ENCODE measurements around the gene IRAK1.

- TF ChIP-seq, protein P1, sequence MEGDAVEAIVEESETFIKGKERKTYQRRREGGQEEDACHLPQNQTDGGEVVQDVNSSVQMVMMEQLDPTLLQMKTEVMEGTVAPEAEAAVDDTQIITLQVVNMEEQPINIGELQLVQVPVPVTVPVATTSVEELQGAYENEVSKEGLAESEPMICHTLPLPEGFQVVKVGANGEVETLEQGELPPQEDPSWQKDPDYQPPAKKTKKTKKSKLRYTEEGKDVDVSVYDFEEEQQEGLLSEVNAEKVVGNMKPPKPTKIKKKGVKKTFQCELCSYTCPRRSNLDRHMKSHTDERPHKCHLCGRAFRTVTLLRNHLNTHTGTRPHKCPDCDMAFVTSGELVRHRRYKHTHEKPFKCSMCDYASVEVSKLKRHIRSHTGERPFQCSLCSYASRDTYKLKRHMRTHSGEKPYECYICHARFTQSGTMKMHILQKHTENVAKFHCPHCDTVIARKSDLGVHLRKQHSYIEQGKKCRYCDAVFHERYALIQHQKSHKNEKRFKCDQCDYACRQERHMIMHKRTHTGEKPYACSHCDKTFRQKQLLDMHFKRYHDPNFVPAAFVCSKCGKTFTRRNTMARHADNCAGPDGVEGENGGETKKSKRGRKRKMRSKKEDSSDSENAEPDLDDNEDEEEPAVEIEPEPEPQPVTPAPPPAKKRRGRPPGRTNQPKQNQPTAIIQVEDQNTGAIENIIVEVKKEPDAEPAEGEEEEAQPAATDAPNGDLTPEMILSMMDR (IDR thresholded peaks at IDR 0.05), result no peak
- TF ChIP-seq POLR2A (IDR thresholded peaks at IDR 0.05), result no peak
Observed at GRCh38 chrX:154008521-154008920, 11.2 kb downstream of the IRAK1 start.
